PC-9 (cell line): ENCODE results near the gene LIG4.

Source experiments
- EZH2 ChIP-seq: fragments of 200-600 bp; sonication (generic); IDR thresholded peaks from 2 replicates; pipeline ENCODE4 v1.8.0; 2017; ENCODE audit warnings: antibody characterized with exemption, low read depth
- TF ChIP-seq, protein P1 (sequence below): fragments of 200-600 bp; sonication (generic); conservative IDR thresholded peaks from 2 replicates; pipeline ENCODE4 v1.6.1; 2017; ENCODE audit warnings: mixed run types, antibody characterized with exemption, mild to moderate bottlenecking, moderate library complexity

DNA sequence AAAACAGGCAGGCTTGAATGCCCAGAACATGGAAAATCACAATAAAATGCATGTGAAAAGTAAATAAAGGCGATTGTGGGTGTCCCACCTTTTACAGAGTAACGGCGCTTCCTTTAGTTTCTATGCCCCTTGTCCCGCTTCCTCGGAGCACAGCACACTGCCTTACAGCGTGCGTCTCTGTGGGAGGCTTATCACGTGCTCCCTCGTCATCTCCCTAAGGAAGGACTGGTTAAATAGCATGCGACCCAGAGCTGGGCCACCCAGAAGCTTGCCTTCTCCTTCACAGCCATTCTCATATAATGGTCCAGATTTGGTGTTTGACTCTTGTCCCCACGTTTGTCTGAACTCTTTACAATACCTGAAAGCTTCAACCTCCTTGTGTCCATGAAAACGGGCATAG is 56.6 kb downstream of the LIG4 start:
- TF ChIP-seq, protein P1, sequence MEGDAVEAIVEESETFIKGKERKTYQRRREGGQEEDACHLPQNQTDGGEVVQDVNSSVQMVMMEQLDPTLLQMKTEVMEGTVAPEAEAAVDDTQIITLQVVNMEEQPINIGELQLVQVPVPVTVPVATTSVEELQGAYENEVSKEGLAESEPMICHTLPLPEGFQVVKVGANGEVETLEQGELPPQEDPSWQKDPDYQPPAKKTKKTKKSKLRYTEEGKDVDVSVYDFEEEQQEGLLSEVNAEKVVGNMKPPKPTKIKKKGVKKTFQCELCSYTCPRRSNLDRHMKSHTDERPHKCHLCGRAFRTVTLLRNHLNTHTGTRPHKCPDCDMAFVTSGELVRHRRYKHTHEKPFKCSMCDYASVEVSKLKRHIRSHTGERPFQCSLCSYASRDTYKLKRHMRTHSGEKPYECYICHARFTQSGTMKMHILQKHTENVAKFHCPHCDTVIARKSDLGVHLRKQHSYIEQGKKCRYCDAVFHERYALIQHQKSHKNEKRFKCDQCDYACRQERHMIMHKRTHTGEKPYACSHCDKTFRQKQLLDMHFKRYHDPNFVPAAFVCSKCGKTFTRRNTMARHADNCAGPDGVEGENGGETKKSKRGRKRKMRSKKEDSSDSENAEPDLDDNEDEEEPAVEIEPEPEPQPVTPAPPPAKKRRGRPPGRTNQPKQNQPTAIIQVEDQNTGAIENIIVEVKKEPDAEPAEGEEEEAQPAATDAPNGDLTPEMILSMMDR = no peak
- TF ChIP-seq EZH2 = no peak
